OCI-M2 (cell line): ENCODE data around the gene SIPA1L3.

Experiments
- DNase-seq: peaks from one replicate; lab custom pipeline; 2025; ENCODE audit not compliant: unreplicated experiment; lab: John Stamatoyannopoulos, UW

Gene SIPA1L3

GRCh38 chr19:37995346-37995745 is 88.3 kb downstream of the SIPA1L3 start:
- no peak for DNase-seq

GRCh38 chr19:37997911-37998344 is 90.9 kb downstream of the SIPA1L3 start:
- DNase-seq = no peak

GRCh38 chr19:37998801-37999308 is 91.8 kb downstream of the SIPA1L3 start:
- DNase-seq = no peak

GRCh38 chr19:37999309-38000213 is 92.6 kb downstream of the SIPA1L3 start:
- DNase-seq = no peak

- no peak for DNase-seq
These were observed 94.3 kb downstream of the SIPA1L3 start for GRCh38 chr19:38001158-38001781.

- DNase-seq = no peak
These were observed 96.6 kb downstream of the SIPA1L3 start for GRCh38 chr19:38003438-38004185.

GRCh38 chr19:38004186-38004520 is 97.1 kb downstream of the SIPA1L3 start:
- DNase-seq = no peak

- no peak for DNase-seq
These were observed 97.7 kb downstream of the SIPA1L3 start for GRCh38 chr19:38004521-38005223.

- DNase-seq = no peak
These were observed 98.2 kb downstream of the SIPA1L3 start for GRCh38 chr19:38005224-38005614.

- no peak for DNase-seq
These were observed 99.5 kb downstream of the SIPA1L3 start for GRCh38 chr19:38006361-38007045.

GRCh38 chr19:38009650-38010242 is 102.7 kb downstream of the SIPA1L3 start:
- no peak for DNase-seq

GRCh38 chr19:38011426-38011825 is 104.4 kb downstream of the SIPA1L3 start:
- DNase-seq = no peak

GRCh38 chr19:38012290-38012689 is 105.3 kb downstream of the SIPA1L3 start:
- no peak for DNase-seq

GRCh38 chr19:38012944-38013343 is 105.9 kb downstream of the SIPA1L3 start:
- no peak for DNase-seq

- no peak for DNase-seq
These were observed 107.0 kb downstream of the SIPA1L3 start for GRCh38 chr19:38013913-38014580.

- no peak for DNase-seq
These were observed 108.2 kb downstream of the SIPA1L3 start for GRCh38 chr19:38015216-38015615.

GRCh38 chr19:38015761-38016160 is 108.8 kb downstream of the SIPA1L3 start:
- DNase-seq = no peak

GRCh38 chr19:38017401-38018151 is 110.6 kb downstream of the SIPA1L3 start:
- no peak for DNase-seq
